ENCODE results near the gene NMNAT3.
A peak's percentile ranks its signal among the peaks of the same experiment; 100 is the strongest.

The NMNAT3 gene

GRCh38 chr3:139677388-139678155, at the start of gene NMNAT3:
TSS of gene NMNAT3 (minus strand) at chr3:139677972. CDS start at chr3:139627724, 50,248 bp downstream.
- peak; percentile 64 for DNase-seq (ENCODE audit: low read depth, low spot score)

DNA sequence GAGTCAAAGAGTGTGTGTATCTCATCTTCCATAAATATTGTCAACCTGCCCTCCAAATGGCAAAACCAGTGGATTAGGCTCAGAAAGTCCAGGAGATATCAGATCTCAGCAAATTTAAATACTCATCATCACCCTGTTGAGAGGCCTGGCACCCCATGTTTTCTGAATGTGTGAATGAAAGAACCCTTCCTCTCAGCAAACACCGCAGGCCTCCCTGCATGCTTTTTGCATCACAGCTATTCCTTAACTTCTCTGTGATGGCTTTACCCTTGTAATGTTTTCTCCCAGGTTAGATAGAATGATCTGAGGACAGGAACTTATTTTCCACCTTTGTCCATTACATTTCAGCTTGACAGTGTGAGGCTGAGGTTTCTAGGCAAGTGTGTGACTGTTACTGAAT, 43.6 kb upstream of the NMNAT3 start:
- DNase-seq (ENCODE audit: low read depth, low spot score): no peak

DNA sequence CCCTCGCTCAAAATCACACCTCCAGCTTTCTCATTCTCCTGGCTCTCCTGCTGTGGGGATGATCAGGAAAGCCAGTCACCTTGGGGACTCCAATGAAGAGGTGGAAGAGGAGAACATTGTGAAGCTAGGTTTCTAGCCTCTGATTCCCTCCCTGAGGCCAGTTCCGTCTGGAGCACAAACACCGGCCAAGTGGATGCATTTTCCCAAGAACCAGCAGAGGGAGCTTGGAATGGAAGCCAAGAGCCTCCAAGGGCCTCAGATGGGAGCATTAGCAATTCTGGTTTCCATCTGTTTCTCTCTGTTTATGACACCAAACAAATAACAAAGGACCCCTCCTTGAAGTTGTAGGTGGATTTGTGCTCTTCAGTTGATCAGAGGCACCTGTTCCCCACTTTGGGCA, 40.6 kb upstream of the NMNAT3 start:
- no peak for DNase-seq (ENCODE audit: low read depth, low spot score)

GRCh38 chr3:139716908-139717485, 39.2 kb upstream of the NMNAT3 start:
- no peak for DNase-seq (ENCODE audit: low read depth, low spot score)

DNA sequence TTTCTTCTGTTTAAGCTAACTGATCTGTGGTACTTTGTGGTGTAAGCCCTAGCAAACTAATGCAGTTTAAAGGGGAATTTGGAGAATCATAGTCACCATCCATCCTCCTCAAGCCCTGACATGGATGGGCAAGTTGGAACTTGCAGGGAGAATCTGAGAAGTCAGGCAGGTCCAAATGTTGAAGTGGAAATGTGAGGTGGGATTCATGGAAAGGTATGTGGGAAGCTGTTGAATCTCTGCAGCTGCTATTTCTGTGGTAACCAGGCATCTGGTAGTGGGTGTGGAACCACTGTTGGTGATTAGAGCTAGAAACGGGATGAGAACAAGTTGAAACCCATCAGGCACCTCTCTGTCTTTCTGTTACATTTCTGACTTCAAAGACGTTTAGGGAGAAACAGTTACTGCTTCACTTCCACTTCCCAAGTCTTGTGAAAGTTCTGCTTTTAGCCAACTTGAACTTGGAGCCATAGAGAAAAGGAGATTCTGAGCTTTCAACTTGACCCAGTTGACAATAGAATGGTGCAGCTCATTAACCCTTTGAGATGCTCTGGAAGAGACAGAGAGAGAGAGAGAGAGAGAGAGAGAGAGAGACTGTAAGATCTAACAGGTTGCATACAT, 38.1 kb upstream of the NMNAT3 start:
- DNase-seq (ENCODE audit: low read depth, low spot score): no peak

DNA sequence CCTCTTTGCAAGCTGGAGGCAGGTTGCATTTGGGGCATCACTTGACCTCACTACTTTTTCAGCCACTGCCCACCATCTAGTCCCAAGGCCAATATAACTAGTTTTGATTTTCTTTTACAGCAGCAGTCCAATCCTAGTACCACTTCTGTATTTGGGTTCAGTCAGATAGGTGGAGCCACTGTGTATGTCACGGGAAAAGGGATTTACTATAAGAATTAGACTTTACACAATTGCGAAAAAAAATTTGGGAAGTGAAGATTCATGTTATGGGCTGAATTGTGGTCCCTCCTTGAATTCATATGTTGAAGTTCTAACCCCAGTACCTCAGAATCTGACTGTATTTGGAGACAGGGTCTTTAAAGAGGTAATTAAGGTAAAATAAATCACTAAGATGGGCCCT, 37.4 kb upstream of the NMNAT3 start:
- DNase-seq (ENCODE audit: low read depth, low spot score): no peak

GRCh38 chr3:139710212-139710611, 32.4 kb upstream of the NMNAT3 start:
- DNase-seq (ENCODE audit: low read depth, low spot score): no peak

DNA sequence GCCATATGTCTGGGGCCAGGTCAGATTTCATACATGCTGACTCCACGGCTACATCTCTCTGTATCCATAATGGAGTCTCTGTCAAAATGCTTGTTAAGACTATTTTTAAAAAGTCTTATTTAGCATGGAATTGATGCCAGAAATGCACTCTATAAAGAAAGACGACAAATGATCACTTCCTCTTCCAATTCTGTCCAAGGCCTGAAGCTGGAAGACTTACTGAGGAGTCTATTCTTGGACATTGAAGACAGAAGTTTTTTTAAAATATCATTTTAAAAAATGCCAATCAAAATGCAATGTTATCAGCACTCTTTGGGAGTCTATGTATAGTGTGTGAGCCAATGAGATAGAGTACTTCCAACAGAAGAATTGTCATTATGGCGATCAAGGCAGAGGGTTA, 27.9 kb upstream of the NMNAT3 start:
- DNase-seq (ENCODE audit: low read depth, low spot score): no peak

DNA sequence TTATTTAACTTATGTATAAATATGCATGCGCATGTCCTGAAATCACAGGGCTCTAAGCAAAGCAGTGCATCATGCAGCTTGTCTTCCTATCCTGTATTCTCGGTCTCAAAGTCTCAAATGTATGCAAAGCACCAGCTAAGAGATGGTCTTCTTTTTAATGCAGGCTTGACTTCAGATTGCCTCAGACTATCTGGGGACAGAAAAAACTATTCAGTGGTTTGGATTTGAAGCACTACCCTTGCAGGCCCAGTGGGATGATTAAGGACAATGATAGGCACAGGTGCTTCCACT, 18.5 kb upstream of the NMNAT3 start:
- no peak for DNase-seq (ENCODE audit: low read depth, low spot score)

- DNase-seq (ENCODE audit: low read depth, low spot score): no peak
Measured at GRCh38 chr3:139695426-139696313, 17.9 kb upstream of the NMNAT3 start.

DNA sequence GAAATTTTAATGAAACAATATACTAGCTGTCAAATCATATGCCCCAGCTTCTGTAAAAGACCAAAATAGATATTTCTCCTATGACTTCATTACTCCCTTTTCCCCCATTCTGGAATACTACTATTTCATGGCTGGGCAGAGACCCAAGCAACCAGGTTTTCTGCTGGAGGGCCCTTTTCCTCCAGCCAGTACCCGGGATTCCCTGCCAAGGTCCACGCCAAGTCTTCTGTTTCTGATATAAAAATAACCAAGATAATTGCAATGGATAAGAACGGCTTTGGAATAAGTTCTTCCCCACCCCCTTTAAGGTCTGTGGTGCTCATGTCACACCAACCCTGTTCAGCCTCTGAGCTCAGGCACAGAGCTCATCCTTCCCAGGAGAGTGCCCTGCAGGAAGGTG, 17.2 kb upstream of the NMNAT3 start:
- DNase-seq (ENCODE audit: low read depth, low spot score): no peak

DNA sequence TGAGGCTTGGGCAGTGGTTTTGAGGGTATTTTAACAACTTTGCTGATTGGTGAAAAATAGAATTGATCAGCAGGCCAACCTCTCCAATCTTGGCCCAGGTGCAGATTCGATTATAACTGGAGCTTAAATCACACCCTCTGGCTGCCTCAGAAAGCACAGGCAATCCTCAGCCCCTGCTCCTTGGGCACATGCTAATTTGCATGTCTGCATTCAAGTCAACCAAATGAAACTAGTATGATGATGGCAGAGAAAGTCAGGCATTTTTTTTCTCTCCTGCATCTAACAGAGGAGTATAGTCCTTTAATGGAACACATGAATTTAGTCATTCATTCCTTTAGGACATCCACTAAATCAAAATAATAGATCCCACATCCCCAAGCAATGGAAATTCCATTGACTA, 16.8 kb upstream of the NMNAT3 start:
- no peak for DNase-seq (ENCODE audit: low read depth, low spot score)

- DNase-seq (ENCODE audit: low read depth, low spot score): no peak
Measured at GRCh38 chr3:139691619-139692018, 13.8 kb upstream of the NMNAT3 start.

GRCh38 chr3:139689708-139690228, 12.0 kb upstream of the NMNAT3 start:
- DNase-seq (ENCODE audit: low read depth, low spot score): no peak

DNA sequence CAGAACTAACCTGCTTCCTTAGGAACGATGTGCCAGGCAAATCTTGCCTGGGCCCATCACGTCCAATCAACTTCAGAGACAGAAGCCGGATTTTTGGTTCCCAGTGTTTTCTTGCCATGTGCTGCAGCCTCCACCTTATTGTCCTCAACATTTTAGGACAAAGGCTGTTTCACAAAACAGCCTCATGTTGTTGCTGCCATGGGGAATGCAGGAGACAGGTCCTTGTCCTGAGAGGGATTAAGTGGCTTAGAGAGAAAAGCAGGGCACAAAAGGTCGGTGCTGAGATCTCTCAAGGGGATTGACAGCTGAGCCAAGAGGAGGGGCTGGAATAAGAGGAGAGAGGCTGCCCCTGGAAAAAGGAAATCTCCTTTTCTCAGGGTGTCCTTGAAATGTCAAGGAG, 11.3 kb upstream of the NMNAT3 start:
- DNase-seq (ENCODE audit: low read depth, low spot score): no peak

DNA sequence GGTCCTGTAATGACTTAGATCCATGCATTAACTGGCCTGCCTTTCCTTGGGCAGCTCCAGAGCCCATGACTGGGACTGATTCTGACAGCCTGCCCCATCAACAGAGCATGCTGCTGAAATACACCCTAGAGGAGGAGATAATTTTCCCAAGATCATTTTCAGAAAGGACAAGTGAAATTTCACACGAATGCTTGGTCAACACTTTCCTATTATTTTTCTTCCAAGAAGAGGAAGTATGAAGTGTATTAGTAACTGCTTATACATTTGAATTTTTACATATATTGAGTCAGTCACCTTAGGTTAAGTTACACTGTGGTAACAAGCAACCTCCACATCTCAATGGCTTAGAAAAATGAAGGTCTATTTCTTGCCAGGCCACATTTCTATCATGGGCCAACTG, 9.7 kb upstream of the NMNAT3 start:
- DNase-seq (ENCODE audit: low read depth, low spot score): no peak

- DNase-seq (ENCODE audit: low read depth, low spot score): no peak
Measured at GRCh38 chr3:139686624-139687023, 8.9 kb upstream of the NMNAT3 start.

- DNase-seq (ENCODE audit: low read depth, low spot score): no peak
Measured at GRCh38 chr3:139686206-139686605, 8.4 kb upstream of the NMNAT3 start.

GRCh38 chr3:139679220-139679775, 1.5 kb upstream of the NMNAT3 start:
- no peak for DNase-seq (ENCODE audit: low read depth, low spot score)

DNA sequence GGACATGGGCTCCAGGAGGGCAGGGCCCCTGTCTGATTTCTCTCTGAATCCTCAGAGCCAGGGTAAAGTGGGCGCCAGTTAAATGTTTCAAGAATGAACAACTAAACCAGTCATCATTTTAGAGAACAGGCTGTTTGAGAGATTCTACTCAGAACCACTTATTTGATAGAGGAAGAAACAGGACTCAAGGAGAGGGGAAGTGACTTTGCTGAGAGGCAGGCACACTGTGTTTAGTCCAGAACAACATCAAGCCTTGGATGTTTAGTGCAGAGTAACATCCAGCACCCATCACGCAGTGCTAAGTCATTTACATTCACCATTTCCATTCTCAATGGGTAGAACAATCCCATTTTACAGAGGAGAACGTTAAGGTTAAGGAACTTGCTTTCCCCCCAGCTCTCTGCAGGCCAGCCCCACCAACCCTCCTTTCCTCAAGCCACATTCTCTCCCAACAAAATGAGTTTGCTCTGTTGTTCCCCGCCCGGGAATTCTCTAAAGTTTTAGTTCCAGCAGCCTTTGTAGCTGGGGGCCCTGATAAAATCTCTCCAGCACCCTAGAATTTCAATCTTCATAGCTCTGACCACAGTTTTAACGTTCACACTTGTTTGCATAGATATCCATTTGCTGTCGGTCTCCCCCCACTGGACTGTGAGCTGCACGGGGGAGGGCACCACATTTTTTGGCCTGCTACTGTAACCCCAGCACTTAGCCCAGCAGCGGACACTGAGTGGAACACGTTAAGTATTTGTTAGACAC, 962 bp downstream of the NMNAT3 start:
- DNase-seq (ENCODE audit: low read depth, low spot score): no peak

- DNase-seq (ENCODE audit: low read depth, low spot score): no peak
Measured at GRCh38 chr3:139676108-139676507, 1.7 kb downstream of the NMNAT3 start.

All from activated naive CD8-positive, alpha-beta T cell treated with anti-CD3 and anti-CD28 coated beads, Interleukin-2, amount 50 U/mL, for 16 hours (primary cell).